Heart right ventricle (tissue), 16 donors: ENCODE results near the gene KIRREL1. TPM values are rescaled to one million over a fixed set of nuclear protein-coding genes. Genes with fewer than 3 reads are reported as not detected.

ENCODE experiments used
- ATAC-seq, 8 donors: fragments of 200-7000 bp; cut with Tn5 transposase; one replicate each; pipeline ENCODE4 v1.9.1; 2020; ENCODE audit warnings: mild to moderate bottlenecking in 8 of 8, moderate library complexity in 8 of 8, moderate number of reproducible peaks in 1 of 8
- DNase-seq, 2 donors: peaks; one replicate each; pipeline ENCODE4 v3.0.0-alpha.2; 2020
- H3K27ac ChIP-seq, 10 donors: fragments of 200-600 bp; sonication (generic) in 2 of 10; one replicate each; pipeline versions ENCODE4 v1.5.0 to v1.8.0; 2020 to 2022; ENCODE audit warnings: mild to moderate bottlenecking in 3 of 10
- H3K27me3 ChIP-seq, 7 donors: fragments of 200-600 bp; one replicate each; pipeline ENCODE4 v1.8.0; 2021 to 2022; ENCODE audit warnings: mild to moderate bottlenecking in 2 of 7
- H3K36me3 ChIP-seq, 9 donors: fragments of 200-600 bp; sonication (generic) in 1 of 9; one replicate each; pipeline versions ENCODE4 v1.5.0 to v1.8.0; 2020 to 2022; ENCODE audit warnings: mild to moderate bottlenecking in 2 of 9
- H3K4me1 ChIP-seq, 9 donors: fragments of 200-600 bp; sonication (generic) in 1 of 9; one replicate each; pipeline versions ENCODE4 v1.5.0 to v1.8.0; 2020 to 2022; ENCODE audit warnings: mild to moderate bottlenecking in 4 of 9
- H3K4me3 ChIP-seq, 10 donors: fragments of 200-600 bp; sonication (generic) in 2 of 10; one replicate each; pipeline versions ENCODE4 v1.5.0 to v1.8.0; 2020 to 2022; ENCODE audit warnings: mild to moderate bottlenecking in 7 of 10, moderate library complexity in 2 of 10
- H3K9me3 ChIP-seq, 11 donors: fragments of 200-600 bp in 10 of 11; sonication (generic) in 2 of 11; one replicate each; pipeline versions ENCODE4 v1.5.0 to v1.8.0; 2013 to 2022; ENCODE audit warnings: mild to moderate bottlenecking in 2 of 11, control low read depth in 1 of 11, moderate library complexity in 1 of 11
- CTCF ChIP-seq, 9 donors: fragments of 200-600 bp; sonication (generic) in 2 of 9; IDR thresholded peaks; one replicate each; pipeline versions ENCODE4 v1.5.0 to v1.8.0; 2021 to 2022; ENCODE audit warnings: antibody characterized with exemption in 9 of 9, mild to moderate bottlenecking in 5 of 9, moderate library complexity in 1 of 9
- WGBS, 2 donors: extraction: QIAGEN DNeasy Blood & Tissue Kit; methylation state at CpG; one replicate each; pipeline ENCODE4 v1.1.7; 2013; ENCODE audit warnings: inconsistent platforms in 1 of 2; 5-methylcytosine and 5-hydroxymethylcytosine counted together
- intact Hi-C, 10 donors: fragments of 100-400 bp; cut with DNase I; formaldehyde crosslinking; loops; one replicate each; pipeline versions ENCODE4 v1.11.1 to v1.14.2; 2022
- polyA plus RNA-seq, 2 donors: library from polyadenylated mRNA; stranded (reverse); fragments of 200-250 nt; gene quantifications; one replicate each; pipeline ENCODE4 v1.2.3, GENCODE V29; 2013
- total RNA-seq, 10 donors: library from RNA; stranded (reverse); fragmentation: NEBNext Ultra II Directional in 3 of 10; extraction: Animal tissue kit (Norgen Biotek cat#: 25700) in 3 of 10; gene quantifications; one replicate each; pipeline versions ENCODE4 v1.2.1 to v1.2.4, GENCODE V29; 2021 to 2023
- donor health status: Arrhythmogenic right ventricular cardiomyopathy.
- donor health status: ischemic (EF 13 %, LVEDD 7.1; RV severe dilation, severe dysfunction).
- donor health status: healthy with polysubstance abuse.
- donor health status: DM: no; HTN: yes; CAD: no.
- donor health status: DM: no; HTN: no; CAD: no.
- donor health status: ischemic (EF 25% LVEDD 6.9; RV normal size, moderate dysfunction).
- donor health status: ischemic (EF 25% LVEDD 5.7; RV mildly dilated, moderate dysfunction).
- donor health status: healthy.
- donor health status: DM: yes; HTN: yes; CAD: no.
- donor health status: Ischemic cardiomyopathy.
- donor health status: ischemic (EF 35%, LVEDD 5.7; RV mildly dilated, moderate dysfunction).
- donor health status: nonischemic (EF 11% LVEDD 7.7; RV severe dilation, severe dysfunction).
- donor health status: DM: yes; HTN: yes; CAD: no.
- donor health status: PGD.
- donor health status: ischemic (EF 29% LVEDD 5.4; RV normal size, mild dysfunction).
- donor health status: nonischemic (EF 23%, LVEDD 6.1; RV moderate dilation, normal function).

The KIRREL1 gene
- total and polyA plus RNA-seq, 12 donors = 4.1 to 14.7 (median 7.4) TPM

GRCh38 chr1:157969697-157970485 lies 23.6 kb upstream of the KIRREL1 start:
- Histone ChIP-seq H3K36me3 (no peaks in the 10 kb centered on the region), H3K27me3 (no peaks in the 10 kb centered on the region), H3K9me3 (peaks cover 0 to 5% (median 0%) of the 10 kb centered on the region in 11 donors), H3K4me1 (peaks cover 0 to 23% (median 13%) of the 10 kb centered on the region in 9 donors), H3K27ac (peak overlapping the region in 3 of 10 donors; percentile 2 to 46 (median 33)), H3K4me3 (no peak overlapping the region)
- DNase-seq (peak in 1 of 2 donors; percentile 66), ATAC-seq (peak in 7 of 8 donors; percentile 62 to 78 (median 64))
- peak; percentile 57 to 84 (median 79) for TF ChIP-seq CTCF (IDR thresholded peaks at IDR 0.05)
- intact Hi-C loops = loop anchor here in 8 of 10 donors (2.0 to 10.0 kb wide), 9 partner anchors 117 to 1105 kb away; partner anchors contain the start of genes AIM2 (in 2 of the 8) and IFI16 (in 1 of the 8)
- 65 to 70% methylated on average over 3 of the region's 3 CpGs for WGBS, 2 donors

GRCh38 chr1:157971769-157972168 lies 21.7 kb upstream of the KIRREL1 start:
- ATAC-seq = no peak
- intact Hi-C loops = loop anchor here in 1 of 10 donors (10.0 kb wide), 1 partner anchor 553 kb away; no protein-coding TSS in a partner anchor

GRCh38 chr1:157975228-157975950 lies 18.1 kb upstream of the KIRREL1 start:
- intact Hi-C loops = loop anchor here in 1 of 10 donors (10.0 kb wide), 1 partner anchor 549 kb away; no protein-coding TSS in a partner anchor
- DNase-seq (no peak), ATAC-seq (no peak)
- Histone ChIP-seq H3K9me3 (no peaks in the 10 kb centered on the region), H3K27me3 (peaks cover 0 to 19% (median 10%) of the 10 kb centered on the region in 7 donors), H3K36me3 (no peaks in the 10 kb centered on the region), H3K4me3 (no peak overlapping the region), H3K27ac (no peak overlapping the region), H3K4me1 (peaks cover 0 to 11% (median 7%) of the 10 kb centered on the region in 9 donors)
- no peak for TF ChIP-seq CTCF (IDR thresholded peaks at IDR 0.05)
- WGBS, 2 donors = 88 to 90% methylated on average over 2 of the region's 2 CpGs

More at GRCh38 chr1:157971769-157972168, 21.7 kb upstream of the KIRREL1 start:
- H3K4me3 ChIP-seq = no peak overlapping the region
- H3K9me3 ChIP-seq = peaks cover 0 to 5% (median 0%) of the 10 kb centered on the region in 11 donors
- H3K27ac ChIP-seq = no peak overlapping the region
- peaks cover 0 to 23% (median 13%) of the 10 kb centered on the region in 9 donors for H3K4me1 ChIP-seq
- no peaks in the 10 kb centered on the region for H3K27me3 ChIP-seq
- TF ChIP-seq CTCF (IDR thresholded peaks at IDR 0.05) = no peak
- no peaks in the 10 kb centered on the region for H3K36me3 ChIP-seq
- DNase-seq = no peak

- H3K27me3 ChIP-seq = peaks cover 0 to 19% (median 10%) of the 10 kb centered on the region in 7 donors
- H3K4me3 ChIP-seq = no peak overlapping the region
- intact Hi-C loops = loop anchor here in 2 of 10 donors (2.0 to 10.0 kb wide), 2 partner anchors 34 to 548 kb away; no protein-coding TSS in a partner anchor
- H3K27ac ChIP-seq = no peak overlapping the region
- TF ChIP-seq CTCF (IDR thresholded peaks at IDR 0.05) = no peak
- H3K4me1 ChIP-seq = peaks cover 0 to 11% (median 7%) of the 10 kb centered on the region in 9 donors
- H3K9me3 ChIP-seq = no peaks in the 10 kb centered on the region
- 93 to 97% methylated on average over 2 of the region's 2 CpGs for WGBS, 2 donors
- no peak for ATAC-seq
- no peak for DNase-seq
- H3K36me3 ChIP-seq = no peaks in the 10 kb centered on the region
Observed at GRCh38 chr1:157976888-157977287, 16.6 kb upstream of the KIRREL1 start.
